DMS 273 (cell line): ENCODE measurements around the gene NPPB.
"Not testable (repeated sequence)": the region's sequence is repeated elsewhere in the genome, so short reads cannot be mapped to it uniquely, and the experiment has no call there.

ENCODE experiments used
- DNase-seq: peaks from one replicate; lab custom pipeline; 2025; ENCODE audit not compliant: unreplicated experiment; lab: John Stamatoyannopoulos, UW

The NPPB gene

GRCh38 chr1:11858613-11858967 lies at the start of gene NPPB:
NPPB (minus strand) TSS chr1:11858945; CDS start chr1:11858833, 112 bp downstream.
- no peak for DNase-seq

- DNase-seq = peak; percentile 100
Measured at GRCh38 chr1:11908095-11908675, 49.4 kb upstream of the NPPB start.

- peak; percentile 97 for DNase-seq
Measured at GRCh38 chr1:11907275-11908094, 48.7 kb upstream of the NPPB start.

GRCh38 chr1:11906870-11907269 lies 48.1 kb upstream of the NPPB start:
- DNase-seq = no peak

- DNase-seq = no peak
Measured at GRCh38 chr1:11904978-11905377, 46.2 kb upstream of the NPPB start.

- not testable (repeated sequence) for DNase-seq
Measured at GRCh38 chr1:11904156-11904555, 45.4 kb upstream of the NPPB start.

- DNase-seq = no peak
Measured at GRCh38 chr1:11903210-11903609, 44.5 kb upstream of the NPPB start.

- not testable (repeated sequence) for DNase-seq
Measured at GRCh38 chr1:11901446-11901845, 42.7 kb upstream of the NPPB start.

- no peak for DNase-seq
Measured at GRCh38 chr1:11898831-11899467, 40.2 kb upstream of the NPPB start.

- DNase-seq = no peak
Measured at GRCh38 chr1:11898086-11898785, 39.5 kb upstream of the NPPB start.

- not testable (repeated sequence) for DNase-seq
Measured at GRCh38 chr1:11894501-11894900, 35.8 kb upstream of the NPPB start.

- peak; percentile 80 for DNase-seq
Measured at GRCh38 chr1:11893907-11894251, 35.1 kb upstream of the NPPB start.

GRCh38 chr1:11891433-11892186 lies 32.9 kb upstream of the NPPB start:
- DNase-seq = no peak

- no peak for DNase-seq
Measured at GRCh38 chr1:11888877-11889208, 30.1 kb upstream of the NPPB start.

GRCh38 chr1:11888206-11888876 lies 29.6 kb upstream of the NPPB start:
- DNase-seq = no peak

GRCh38 chr1:11887666-11888007 lies 28.9 kb upstream of the NPPB start:
- DNase-seq = no peak

GRCh38 chr1:11886986-11887665 lies 28.4 kb upstream of the NPPB start:
- DNase-seq = no peak

- peak; percentile 67 for DNase-seq
Measured at GRCh38 chr1:11885916-11886315, 27.2 kb upstream of the NPPB start.

GRCh38 chr1:11882814-11883538 lies 24.2 kb upstream of the NPPB start:
- no peak for DNase-seq
